ENCODE measurements around the gene FOCAD. TPM values are rescaled to one million over a fixed set of nuclear protein-coding genes. Genes with fewer than 3 reads are reported as not detected.
"Not testable (repeated sequence)": the region's sequence is repeated elsewhere in the genome, so short reads cannot be mapped to it uniquely, and the experiment has no call there.

Gene FOCAD
- total RNA-seq (2014; rRNA removed; shearing (Covaris generic)) = 44.2 and 54.1 TPM in 2 replicates

GRCh38 chr9:20684035-20684874, at the start of gene FOCAD:
Gene FOCAD, plus strand, starts transcription at chr9:20684259. Its CDS starts 31,095 bp downstream, at chr9:20715354.
- DNase-seq (ENCODE audit: low read depth) = peak; percentile 92

DNA sequence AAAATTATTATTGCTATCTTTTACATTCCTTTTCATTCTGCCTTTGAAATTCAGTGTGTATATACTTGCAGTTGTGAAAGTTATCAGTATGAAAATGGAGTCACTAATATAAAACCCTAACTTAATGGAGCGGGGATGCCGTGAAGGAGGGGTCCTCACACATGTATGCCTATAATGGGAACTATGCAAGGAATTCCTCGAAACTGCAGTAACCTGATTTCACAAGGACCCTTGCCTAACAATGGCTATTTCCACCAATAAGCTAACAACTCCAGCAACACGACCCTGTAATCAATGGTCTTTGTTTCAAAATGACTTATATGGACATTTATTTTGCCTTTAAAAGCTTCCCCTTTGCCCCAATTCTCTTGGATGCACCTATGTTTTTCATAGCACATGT, 49.2 kb upstream of the FOCAD start:
- DNase-seq (ENCODE audit: low read depth) = no peak

- DNase-seq (ENCODE audit: low read depth) = peak; percentile 38
Measured at GRCh38 chr9:20636888-20637440, 47.1 kb upstream of the FOCAD start.

GRCh38 chr9:20640331-20641187, 43.5 kb upstream of the FOCAD start:
- peak; percentile 82 for DNase-seq (ENCODE audit: low read depth)

GRCh38 chr9:20642045-20642444, 42.0 kb upstream of the FOCAD start:
- no peak for DNase-seq (ENCODE audit: low read depth)

- DNase-seq (ENCODE audit: low read depth) = no peak
Measured at GRCh38 chr9:20643660-20644059, 40.4 kb upstream of the FOCAD start.

GRCh38 chr9:20646656-20647055, 37.4 kb upstream of the FOCAD start:
- peak; percentile 37 for DNase-seq (ENCODE audit: low read depth)

DNA sequence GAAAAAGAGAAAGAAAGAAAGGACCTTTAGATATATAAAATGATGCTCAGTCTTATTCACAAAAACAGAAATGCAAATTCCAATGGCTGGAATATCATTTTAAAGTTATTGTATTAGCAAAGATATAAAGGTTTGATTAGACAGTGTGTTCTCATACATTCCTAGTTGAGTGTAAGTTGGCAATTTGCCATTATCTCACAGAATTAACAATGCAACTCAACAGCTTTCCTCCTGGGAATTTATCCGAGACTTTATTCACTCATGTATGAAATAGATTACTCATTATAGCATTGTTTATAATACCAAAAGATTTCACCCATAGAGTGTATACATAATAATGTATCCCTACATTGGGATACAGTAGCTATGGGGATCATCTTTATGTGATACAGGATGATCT, 34.7 kb upstream of the FOCAD start:
- no peak for DNase-seq (ENCODE audit: low read depth)

GRCh38 chr9:20650313-20650712, 33.7 kb upstream of the FOCAD start:
- no peak for DNase-seq (ENCODE audit: low read depth)

- no peak for DNase-seq (ENCODE audit: low read depth)
Measured at GRCh38 chr9:20650750-20651299, 33.2 kb upstream of the FOCAD start.

GRCh38 chr9:20651939-20652338, 32.1 kb upstream of the FOCAD start:
- no peak for DNase-seq (ENCODE audit: low read depth)

DNA sequence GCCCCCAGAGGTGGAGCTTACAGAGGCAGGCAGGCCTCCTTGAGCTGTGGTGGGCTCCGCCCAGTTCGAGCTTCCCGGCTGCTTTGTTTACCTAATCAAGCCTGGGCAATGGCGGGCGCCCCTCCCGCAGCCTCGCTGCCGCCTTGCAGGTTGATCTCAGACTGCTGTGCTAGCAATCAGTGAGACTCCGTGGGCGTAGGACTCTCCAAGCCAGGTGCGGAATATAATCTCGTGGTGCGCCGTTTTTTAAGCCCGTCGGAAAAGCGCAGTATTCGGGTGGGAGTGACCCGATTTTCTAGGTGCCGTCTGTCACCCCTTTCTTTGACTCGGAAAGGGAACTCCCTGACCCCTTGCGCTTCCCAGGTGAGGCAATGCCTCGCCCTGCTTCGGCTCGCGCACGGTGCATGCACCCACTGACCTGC, 25.8 kb upstream of the FOCAD start:
- DNase-seq (ENCODE audit: low read depth) = not testable (repeated sequence)

DNA sequence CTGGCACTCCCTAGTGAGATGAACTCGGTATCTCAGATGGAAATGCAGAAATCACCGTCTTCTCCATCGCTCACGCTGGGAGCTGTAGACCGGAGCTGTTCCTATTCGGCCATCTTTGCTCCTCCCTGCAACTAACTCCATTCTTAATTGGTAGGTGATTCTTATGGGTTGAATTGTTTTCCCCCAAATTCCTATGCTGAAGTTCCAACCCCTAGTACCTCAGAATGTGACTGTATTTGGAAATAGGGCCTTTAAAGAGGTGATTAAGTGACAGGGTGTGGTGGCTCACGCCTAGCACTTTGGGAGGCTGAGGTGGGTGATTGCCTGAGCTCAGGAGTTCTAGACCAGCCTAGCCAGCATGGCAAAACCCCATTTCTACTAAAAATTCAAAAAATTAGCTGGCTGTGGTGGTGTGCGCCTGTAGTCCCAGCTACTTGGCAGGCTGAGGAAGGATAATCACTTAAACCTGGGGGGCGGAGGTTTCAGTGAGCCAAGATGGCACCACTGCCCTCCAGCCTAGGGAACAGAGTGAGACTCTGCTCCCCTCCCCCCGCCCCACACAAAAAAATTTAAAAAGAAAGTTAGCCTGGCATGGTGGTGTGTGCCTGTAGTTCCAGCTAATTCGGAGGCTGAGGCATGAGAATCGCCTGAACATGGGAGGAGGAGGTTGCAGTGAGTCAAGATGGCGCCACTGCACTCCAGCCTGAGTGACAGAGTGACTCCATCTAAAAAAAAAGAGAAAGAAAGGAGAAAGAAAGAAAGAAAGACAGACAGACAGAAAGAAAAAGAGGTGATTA, 25.2 kb upstream of the FOCAD start:
- peak; percentile 28 for DNase-seq (ENCODE audit: low read depth)

DNA sequence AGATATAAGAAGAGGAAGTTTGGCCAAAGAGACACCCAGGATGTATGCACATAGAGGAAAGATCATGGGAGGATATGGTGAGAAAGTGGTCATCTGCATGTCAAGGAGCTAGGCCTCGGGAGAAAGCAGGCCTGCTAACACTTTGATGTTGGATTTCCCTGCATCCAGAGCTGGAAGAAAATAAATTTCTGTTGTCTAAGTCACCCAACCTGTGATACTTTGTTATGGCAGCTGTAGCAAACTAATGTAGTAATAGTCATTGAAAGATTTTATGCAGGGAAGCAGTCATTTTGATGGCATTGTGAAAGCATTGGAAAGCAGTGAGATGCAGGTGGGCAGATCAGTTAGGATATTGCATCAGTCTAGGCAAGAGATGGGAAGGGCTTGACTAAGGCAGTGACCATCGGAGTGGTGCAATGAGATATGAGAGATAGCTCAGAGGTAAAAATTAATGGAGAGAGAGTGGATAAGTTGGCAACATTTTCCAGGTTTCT, 24.5 kb upstream of the FOCAD start:
- DNase-seq (ENCODE audit: low read depth) = no peak

DNA sequence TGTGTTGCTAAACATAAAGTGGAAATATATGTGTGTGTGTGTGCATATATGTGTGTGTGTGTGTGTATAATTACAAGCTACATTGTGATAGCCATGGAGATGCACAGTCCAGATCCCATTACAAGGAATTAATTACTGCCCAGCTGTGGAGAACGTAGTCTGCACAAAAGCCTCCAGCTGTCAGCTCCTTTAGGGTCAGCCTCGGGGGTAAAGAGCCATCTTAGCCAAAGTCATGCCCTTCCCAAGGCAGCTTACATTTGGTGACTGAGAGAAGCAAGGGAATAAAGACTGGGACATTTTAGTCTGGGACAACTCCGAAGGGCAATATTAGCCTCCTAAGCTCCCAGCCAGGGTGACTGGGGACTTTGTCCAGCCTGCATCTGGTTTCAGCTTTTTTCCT, 21.9 kb upstream of the FOCAD start:
- DNase-seq (ENCODE audit: low read depth) = no peak

- DNase-seq (ENCODE audit: low read depth) = no peak
Measured at GRCh38 chr9:20663133-20663532, 20.9 kb upstream of the FOCAD start.

DNA sequence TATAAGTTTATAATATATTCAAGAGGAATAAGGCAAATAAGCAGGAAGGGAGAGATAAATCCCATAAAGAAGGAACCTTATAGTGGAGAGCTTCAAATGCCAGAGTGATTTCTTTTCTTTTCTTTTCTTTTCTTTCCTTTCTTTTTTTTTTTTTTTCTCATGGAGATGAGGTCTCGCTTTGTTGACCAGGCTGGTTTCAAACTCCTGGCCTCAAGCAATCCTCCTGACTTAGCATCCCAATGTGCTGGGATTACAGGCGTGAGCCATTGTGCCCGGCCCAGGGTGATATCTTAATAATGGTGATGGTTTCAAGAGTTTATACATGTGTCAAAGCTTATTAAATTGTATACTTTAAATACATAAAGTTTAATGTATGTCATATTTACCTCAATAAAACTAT, 19.6 kb upstream of the FOCAD start:
- DNase-seq (ENCODE audit: low read depth) = no peak

DNA sequence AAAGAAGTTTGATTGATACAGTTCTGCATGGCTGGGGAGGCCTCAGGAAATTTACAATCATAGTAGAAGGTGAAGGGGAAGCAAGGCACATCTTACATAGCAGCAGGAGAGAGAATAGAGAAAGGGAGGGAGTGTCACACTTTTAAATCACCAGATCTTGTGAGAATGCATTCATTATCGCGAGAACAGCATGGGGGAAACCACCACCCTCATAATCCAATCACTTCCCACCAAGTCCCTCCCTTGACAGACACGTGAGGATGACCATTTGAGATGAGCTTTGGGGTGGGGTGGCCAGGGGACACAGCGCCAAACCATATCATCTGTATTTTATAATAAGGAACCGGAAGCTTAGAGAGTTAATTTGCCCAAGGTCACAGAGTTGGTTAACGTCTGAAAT, 13.7 kb upstream of the FOCAD start:
- no peak for DNase-seq (ENCODE audit: low read depth)

- no peak for DNase-seq (ENCODE audit: low read depth)
Measured at GRCh38 chr9:20671635-20672034, 12.4 kb upstream of the FOCAD start.

GRCh38 chr9:20673537-20673936, 10.5 kb upstream of the FOCAD start:
- not testable (repeated sequence) for DNase-seq (ENCODE audit: low read depth)

DNA sequence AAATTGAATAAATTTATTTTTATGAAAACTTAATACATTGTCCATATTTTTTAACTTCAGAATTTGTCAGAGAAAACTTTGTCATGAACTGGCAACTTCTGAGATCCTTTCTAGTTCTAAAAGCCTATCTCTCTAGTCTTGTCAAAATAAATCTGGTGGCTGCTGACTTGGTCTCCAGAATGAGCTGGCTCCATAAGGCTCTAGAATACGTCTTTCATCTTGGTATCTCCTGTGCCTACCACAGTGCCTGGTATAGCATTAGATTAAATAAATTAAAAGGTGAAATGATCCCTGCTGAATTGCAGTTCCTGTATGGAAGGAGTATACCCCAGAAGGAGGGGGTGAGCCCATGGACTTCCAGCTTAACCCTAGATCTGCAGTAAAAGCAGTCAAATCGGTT, 2.6 kb upstream of the FOCAD start:
- DNase-seq (ENCODE audit: low read depth) = no peak
